ENCODE results near the gene TUFT1.
A peak's percentile ranks its signal among the peaks of the same experiment; 100 is the strongest.
"Not testable (repeated sequence)": the region's sequence is repeated elsewhere in the genome, so short reads cannot be mapped to it uniquely, and the experiment has no call there.

The TUFT1 gene

GRCh38 chr1:151512801-151513625, 27.1 kb upstream of the TUFT1 start:
- DNase-seq: no peak

GRCh38 chr1:151513626-151514121, 26.4 kb upstream of the TUFT1 start:
- peak; percentile 18 for DNase-seq

GRCh38 chr1:151514366-151514765, 25.7 kb upstream of the TUFT1 start:
- DNase-seq: no peak

- no peak for DNase-seq
Observed at GRCh38 chr1:151515265-151515664, 24.8 kb upstream of the TUFT1 start.

- no peak for DNase-seq
Observed at GRCh38 chr1:151516031-151516511, 24.0 kb upstream of the TUFT1 start.

- DNase-seq: no peak
Observed at GRCh38 chr1:151518431-151518830, 21.7 kb upstream of the TUFT1 start.

GRCh38 chr1:151518936-151519335, 21.2 kb upstream of the TUFT1 start:
- DNase-seq: no peak

GRCh38 chr1:151519667-151520066, 20.4 kb upstream of the TUFT1 start:
- DNase-seq: no peak

- DNase-seq: no peak
Observed at GRCh38 chr1:151520359-151520758, 19.8 kb upstream of the TUFT1 start.

- not testable (repeated sequence) for DNase-seq
Observed at GRCh38 chr1:151522427-151522826, 17.7 kb upstream of the TUFT1 start.

GRCh38 chr1:151523326-151523725, 16.8 kb upstream of the TUFT1 start:
- DNase-seq: no peak

GRCh38 chr1:151524736-151525135, 15.4 kb upstream of the TUFT1 start:
- DNase-seq: no peak

GRCh38 chr1:151526735-151527525, 13.2 kb upstream of the TUFT1 start:
- DNase-seq: no peak

- DNase-seq: no peak
Observed at GRCh38 chr1:151529211-151529702, 10.9 kb upstream of the TUFT1 start.

- no peak for DNase-seq
Observed at GRCh38 chr1:151529781-151530180, 10.3 kb upstream of the TUFT1 start.

- DNase-seq: no peak
Observed at GRCh38 chr1:151530461-151530860, 9.6 kb upstream of the TUFT1 start.

- DNase-seq: no peak
Observed at GRCh38 chr1:151533870-151534269, 6.2 kb upstream of the TUFT1 start.

- peak; percentile 88 for DNase-seq
Observed at GRCh38 chr1:151534662-151535278, 5.3 kb upstream of the TUFT1 start.

GRCh38 chr1:151535326-151536271, 4.5 kb upstream of the TUFT1 start:
- no peak for DNase-seq

GRCh38 chr1:151536499-151536898, 3.6 kb upstream of the TUFT1 start:
- no peak for DNase-seq

- no peak for DNase-seq
Observed at GRCh38 chr1:151537112-151537511, 3.0 kb upstream of the TUFT1 start.
